Bronchial epithelial cell (primary cell): Measurements from ENCODE around the gene SPATA21. TPM values are rescaled to one million over a fixed set of nuclear protein-coding genes. Genes with fewer than 3 reads are reported as not detected.

Experiments used
- DNase-seq: peaks from one replicate; pipeline ENCODE4 v3.0.0-alpha.2; 2010; ENCODE audit warnings: low read depth
- FAIRE-seq: peaks from 2 replicates; lab custom pipeline; 2011; peaks lifted over from hg19 to GRCh38; lab: Jason Lieb, UNC
- H3K27me3 ChIP-seq: 2 replicates; pipeline ENCODE4 v1.5.1; 2011; ENCODE audit warnings: low read length; ENCODE audit not compliant: control insufficient read depth, insufficient read depth
- H3K36me3 ChIP-seq: 2 replicates; pipeline ENCODE4 v1.5.1; 2011; ENCODE audit warnings: low read length; ENCODE audit not compliant: control insufficient read depth, insufficient read depth
- H3K4me3 ChIP-seq: 2 replicates; pipeline ENCODE4 v1.5.1; 2011; ENCODE audit warnings: mild to moderate bottlenecking, low read depth, low read length, control low read depth
- CTCF ChIP-seq: IDR thresholded peaks from 2 replicates; pipeline ENCODE4 v1.5.1; 2011; ENCODE audit warnings: mild to moderate bottlenecking, moderate library complexity, low read length, control low read depth, inconsistent platforms; ENCODE audit not compliant: insufficient read depth, severe bottlenecking
- total RNA-seq: library from RNA; depleted of rRNA; stranded (reverse); fragments of >200 nt; gene quantifications from 2 replicates; pipeline ENCODE4 v1.2.1, GENCODE V29; 2014

The SPATA21 gene
- total RNA-seq, 1 donor from 2014 or later, result not detected

GRCh38 chr1:16356867-16357266, 80.4 kb downstream of the SPATA21 start:
- DNase-seq (no peak), FAIRE-seq (no peak)
- H3K4me3 ChIP-seq, result no peak overlapping the region
- no peaks in the 10 kb centered on the region for H3K36me3 ChIP-seq
- no peak for TF ChIP-seq CTCF
- no peaks in the 10 kb centered on the region for H3K27me3 ChIP-seq

GRCh38 chr1:16354619-16355018, 82.6 kb downstream of the SPATA21 start:
- H3K27me3 ChIP-seq, result no peaks in the 10 kb centered on the region
- DNase-seq, result no peak
- no peak for TF ChIP-seq CTCF
- no peak for FAIRE-seq
- H3K36me3 ChIP-seq, result no peaks in the 10 kb centered on the region
- H3K4me3 ChIP-seq, result no peak overlapping the region

- DNase-seq (peak; percentile 33), FAIRE-seq (no peak)
- H3K27me3 ChIP-seq, result no peaks in the 10 kb centered on the region
- no peaks in the 10 kb centered on the region for H3K36me3 ChIP-seq
- TF ChIP-seq CTCF, result no peak
- H3K4me3 ChIP-seq, result peak overlapping the region; percentile 61
Measured at GRCh38 chr1:16352842-16353535, 84.2 kb downstream of the SPATA21 start.

- FAIRE-seq (no peak), DNase-seq (peak; percentile 82)
- H3K27me3 ChIP-seq, result no peaks in the 10 kb centered on the region
Measured at GRCh38 chr1:16351994-16352841, 85.0 kb downstream of the SPATA21 start, which contains the start of gene FBXO42. Gene FBXO42, minus strand, starts transcription at chr1:16352480. Its CDS starts 37,062 bp downstream, at chr1:16315418.

GRCh38 chr1:16351456-16351993, 85.7 kb downstream of the SPATA21 start:
- Histone ChIP-seq H3K36me3 (no peaks in the 10 kb centered on the region), H3K27me3 (no peaks in the 10 kb centered on the region), H3K4me3 (peak overlapping the region; percentile 61)
- TF ChIP-seq CTCF, result no peak
- FAIRE-seq (no peak), DNase-seq (peak; percentile 20)

More at GRCh38 chr1:16351994-16352841, 85.0 kb downstream of the SPATA21 start, which contains the start of gene FBXO42:
- TF ChIP-seq CTCF, result peak; percentile 36
- no peaks in the 10 kb centered on the region for H3K36me3 ChIP-seq
- H3K4me3 ChIP-seq, result peak within 1 kb of the TSS; percentile 61
